NK-92 (cell line): Measurements from ENCODE around the gene FGD3.

Experiments
- DNase-seq: peaks from one replicate; lab custom pipeline; 2025; ENCODE audit not compliant: unreplicated experiment; lab: John Stamatoyannopoulos, UW

FGD3 gene

DNA sequence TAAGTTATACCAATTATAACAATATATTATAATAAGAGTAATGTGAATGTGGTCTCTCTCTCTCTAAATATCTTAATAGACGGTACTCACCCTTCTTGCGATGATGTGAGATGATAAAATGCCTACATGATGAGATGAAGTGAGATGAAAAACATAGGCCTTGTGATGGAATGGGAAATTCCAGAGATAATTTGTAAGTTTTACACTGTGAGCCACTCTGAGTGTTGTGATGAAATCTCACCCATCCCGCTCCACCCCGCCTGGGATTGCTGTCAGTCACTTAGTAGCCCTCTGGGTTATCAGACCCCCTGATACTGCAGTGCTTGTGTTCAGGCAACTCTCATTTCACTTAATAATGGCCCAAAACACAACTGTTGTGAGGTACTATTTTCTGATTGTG, 121.6 kb downstream of the FGD3 start:
- DNase-seq, result no peak

DNA sequence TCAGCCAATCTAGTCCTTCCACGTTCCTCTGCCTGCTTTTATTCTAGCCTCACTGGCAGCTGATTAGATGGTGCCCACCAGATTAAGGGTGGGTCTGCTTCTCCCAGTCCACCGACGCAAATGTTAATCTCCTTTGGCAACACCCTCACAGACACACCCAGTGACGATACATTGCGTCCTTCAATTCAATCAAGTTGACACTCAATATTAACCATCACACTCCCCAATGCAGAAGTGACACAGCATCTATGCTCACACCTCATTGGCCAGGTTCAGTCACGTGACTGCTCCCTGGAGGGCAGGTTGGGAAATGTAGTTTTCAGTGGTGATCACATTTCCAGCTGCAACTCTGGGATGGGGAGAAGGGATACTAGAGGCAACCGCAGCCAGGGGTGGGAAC, 124.1 kb downstream of the FGD3 start:
- DNase-seq, result no peak

DNA sequence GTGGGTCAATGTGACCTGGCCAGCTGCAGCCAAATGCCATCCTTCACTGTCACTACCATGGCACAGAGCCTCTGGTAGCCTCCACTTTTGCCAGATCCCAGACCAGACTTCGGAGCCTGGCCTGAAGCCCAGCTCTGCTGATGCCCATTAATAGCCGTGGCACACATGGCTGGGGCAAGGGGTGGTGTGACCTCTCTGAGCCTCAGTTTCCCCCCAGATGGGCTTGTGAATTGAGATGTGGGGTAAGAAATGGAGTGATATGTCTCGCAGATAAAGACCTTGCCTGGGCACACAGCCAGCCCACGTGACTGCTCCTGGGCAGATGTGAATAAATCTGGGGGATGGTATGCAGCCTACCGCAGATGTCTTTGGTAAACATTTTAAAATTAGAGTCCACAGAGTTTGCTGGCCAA, 125.1 kb downstream of the FGD3 start:
- DNase-seq, result no peak

DNA sequence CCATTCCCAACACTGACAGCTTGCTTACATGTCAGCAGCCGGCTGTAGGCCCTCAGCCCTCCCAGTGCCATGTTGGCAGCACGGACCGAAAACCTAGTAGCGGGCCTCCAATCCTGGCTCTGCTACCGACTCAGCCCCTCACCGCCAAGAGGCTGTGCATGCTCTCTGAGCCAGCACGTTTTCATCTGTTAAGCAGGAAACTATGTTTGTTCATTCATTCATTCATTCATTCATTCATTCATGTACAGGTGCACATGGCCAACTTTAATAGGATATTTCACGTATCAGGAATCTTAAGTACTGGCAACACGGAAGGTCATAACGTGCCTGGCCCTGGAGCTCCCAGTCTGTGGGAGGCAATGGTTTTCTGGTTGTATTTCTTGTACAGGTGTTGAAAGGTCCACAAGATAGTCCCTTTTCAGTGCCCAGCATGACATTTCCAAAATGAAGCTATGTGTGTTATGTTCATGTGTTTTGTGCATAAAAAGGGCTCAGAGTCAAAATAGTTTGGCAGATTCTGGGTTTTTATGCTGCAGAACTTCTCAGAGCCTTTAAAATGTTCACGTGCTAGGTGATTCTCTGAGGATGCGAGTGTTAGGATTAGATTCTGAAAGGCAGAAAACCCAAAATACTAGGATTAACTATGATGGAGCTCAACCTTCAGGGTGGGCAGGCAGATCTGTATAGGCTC, 128.9 kb downstream of the FGD3 start:
- DNase-seq, result no peak

DNA sequence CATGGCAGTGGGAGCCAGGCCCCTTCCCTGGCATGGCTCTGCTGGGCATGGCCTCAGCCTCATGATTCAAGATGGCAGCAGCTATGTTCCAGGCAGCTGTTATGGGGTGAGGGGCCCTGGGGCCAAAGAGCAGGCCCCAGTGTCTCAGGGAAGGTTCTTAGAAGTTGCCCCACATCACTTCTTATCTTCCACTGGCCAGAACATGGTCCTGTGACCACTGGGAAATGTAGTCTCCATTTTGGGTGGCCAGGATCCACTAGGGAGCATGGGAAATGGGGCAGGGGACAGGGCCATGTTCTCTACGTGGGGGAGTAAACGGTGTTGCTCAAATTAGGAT, 129.4 kb downstream of the FGD3 start:
- no peak for DNase-seq

GRCh38 chr9:93077367-93077766, 130.0 kb downstream of the FGD3 start:
- DNase-seq, result no peak

- DNase-seq, result no peak
Observed at GRCh38 chr9:93077811-93078210, 130.5 kb downstream of the FGD3 start.

DNA sequence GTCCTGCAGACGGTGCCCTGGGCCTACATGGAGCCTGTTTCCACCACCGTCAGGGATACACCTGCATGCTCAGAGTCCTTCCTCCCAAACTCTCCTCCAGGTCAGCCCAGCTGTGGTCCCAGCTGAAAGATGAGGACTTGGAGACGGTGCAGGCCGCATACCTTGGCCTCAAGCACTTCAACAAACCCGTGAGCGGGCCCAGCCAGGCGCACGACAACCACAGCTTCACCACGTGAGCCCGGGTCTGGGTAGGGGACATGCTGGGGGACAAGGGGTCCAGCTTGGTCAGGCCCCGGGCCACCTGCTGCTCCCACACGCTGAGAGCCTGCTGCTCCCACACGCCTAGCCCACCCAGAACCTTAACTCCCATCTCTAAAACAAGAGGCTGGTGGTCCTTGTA, 132.0 kb downstream of the FGD3 start:
- no peak for DNase-seq

GRCh38 chr9:93080406-93080805, 133.1 kb downstream of the FGD3 start:
- DNase-seq, result no peak

- DNase-seq, result no peak
Observed at GRCh38 chr9:93081081-93081529, 133.8 kb downstream of the FGD3 start.

DNA sequence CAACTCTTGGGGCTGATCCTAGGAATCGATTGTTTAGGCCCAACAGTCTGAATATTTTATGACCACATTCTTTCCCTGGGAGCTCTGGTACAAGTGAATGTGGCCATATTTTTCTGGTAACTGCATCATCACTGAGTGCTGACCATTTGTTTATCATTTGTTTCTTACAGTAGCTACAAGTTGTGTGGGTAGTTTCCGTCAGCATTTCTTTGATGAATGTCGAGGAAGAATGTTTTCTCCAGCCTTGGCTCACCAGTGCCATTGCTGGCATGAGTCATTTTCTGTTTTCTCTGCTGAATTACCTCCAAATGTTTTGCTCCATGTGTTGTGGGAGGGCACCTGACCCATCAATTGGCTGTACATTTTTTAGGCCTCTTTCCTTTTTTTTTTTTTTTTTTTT, 134.6 kb downstream of the FGD3 start:
- DNase-seq, result no peak

- no peak for DNase-seq
Observed at GRCh38 chr9:93082841-93083411, 135.6 kb downstream of the FGD3 start.

DNA sequence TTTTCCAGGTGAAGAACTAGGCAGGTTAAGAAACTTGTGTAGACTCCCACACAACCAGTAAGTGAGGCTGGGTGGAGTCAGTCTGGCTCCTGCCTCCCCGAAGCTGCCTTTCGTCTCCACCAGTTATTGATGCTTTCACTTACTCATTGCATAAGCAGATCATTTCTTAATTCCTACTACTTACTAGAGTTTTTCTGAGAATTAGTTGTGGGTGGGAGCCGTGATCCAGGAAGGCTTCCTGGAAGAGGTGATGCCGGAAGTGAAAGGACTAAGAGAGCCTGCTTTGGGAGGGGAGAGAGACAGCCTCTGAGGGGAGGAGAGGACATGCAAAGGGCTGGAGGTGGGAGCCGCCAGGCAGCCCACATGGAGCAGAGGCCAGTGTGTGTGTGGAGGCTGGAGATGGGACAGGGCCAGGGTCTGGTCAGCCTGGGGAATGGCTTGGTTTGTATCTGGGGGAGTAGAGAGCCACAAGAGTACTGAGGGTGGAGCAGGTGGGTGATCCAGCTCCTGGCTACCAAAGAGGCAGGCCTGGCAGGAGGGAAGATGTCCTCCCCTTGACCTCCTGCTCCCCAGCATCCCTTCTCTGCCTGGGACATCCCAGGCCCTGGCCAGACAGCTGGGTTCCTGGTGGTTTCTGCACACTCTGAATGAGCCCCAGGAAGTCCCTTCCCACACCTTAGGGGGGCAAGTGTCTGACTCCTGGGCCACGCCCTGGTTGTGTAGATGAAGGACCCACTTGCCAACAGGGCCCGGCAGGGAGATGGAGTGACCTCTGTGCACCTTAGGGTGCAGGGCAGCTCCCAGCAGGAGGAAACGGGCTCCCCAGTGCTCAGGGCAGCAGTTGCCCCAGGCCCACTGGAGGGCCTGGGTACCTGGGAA, 136.5 kb downstream of the FGD3 start:
- no peak for DNase-seq

- no peak for DNase-seq
Observed at GRCh38 chr9:93084471-93084881, 137.2 kb downstream of the FGD3 start.

- DNase-seq, result no peak
Observed at GRCh38 chr9:93085676-93086075, 138.4 kb downstream of the FGD3 start.
